A673 (cell line): ENCODE measurements around the gene TTC28.

ENCODE experiments used
- CTCF ChIP-seq: fragments of 300-800, 200-600 bp; sonication (generic); conservative IDR thresholded peaks from 2 replicates; pipeline ENCODE4 v1.5.1; 2017; ENCODE audit warnings: low read depth, mild to moderate bottlenecking, antibody characterized with exemption, low read length, moderate library complexity, mixed read lengths
- EZH2 ChIP-seq: fragments of 200-600 bp; sonication (generic); IDR thresholded peaks from 2 replicates; pipeline ENCODE4 v1.6.1; 2017; ENCODE audit warnings: borderline replicate concordance, low read depth, mild to moderate bottlenecking, mixed read lengths, antibody characterized with exemption, low read length; ENCODE audit not compliant: poor library complexity, severe bottlenecking

GRCh38 chr22:28448625-28449024, 231.0 kb downstream of the TTC28 start:
- no peak for TF ChIP-seq CTCF
- TF ChIP-seq EZH2, result no peak
